KMS-11 (cell line): ENCODE data around the gene MICA.

Experiments
- H2AFZ ChIP-seq: fragments of 200-600 bp; sonication (generic); 2 replicates; pipeline ENCODE4 v1.6.1; 2016; ENCODE audit warnings: antibody characterized with exemption, mixed run types, low read depth
- H3K27ac ChIP-seq: fragments of 200-600 bp; sonication (generic); 2 replicates; pipeline ENCODE4 v1.6.1; 2016; ENCODE audit warnings: mild to moderate bottlenecking, mixed run types
- H3K27me3 ChIP-seq: fragments of 200-600 bp; sonication (generic); 2 replicates; pipeline ENCODE4 v1.6.1; 2017; ENCODE audit warnings: mild to moderate bottlenecking, low read depth, mixed run types, moderate library complexity; ENCODE audit not compliant: insufficient read depth
- H3K36me3 ChIP-seq: fragments of 200-600 bp; sonication (generic); 2 replicates; pipeline ENCODE4 v1.6.1; 2017; ENCODE audit warnings: mild to moderate bottlenecking, mixed run types; ENCODE audit not compliant: insufficient read depth
- H3K4me1 ChIP-seq: fragments of 200-600 bp; sonication (generic); 2 replicates; pipeline ENCODE4 v1.6.1; 2016; ENCODE audit warnings: mild to moderate bottlenecking, low read depth, mixed run types; ENCODE audit not compliant: poor library complexity, severe bottlenecking
- H3K4me2 ChIP-seq: fragments of 200-600 bp; sonication (generic); 2 replicates; pipeline ENCODE4 v1.7.0; 2016; ENCODE audit warnings: mild to moderate bottlenecking, mixed run types
- H3K4me3 ChIP-seq: fragments of 200-600 bp; sonication (generic); IDR thresholded peaks from 2 replicates; pipeline ENCODE4 v1.6.1; 2017; ENCODE audit warnings: low read depth, low read length, mixed read lengths; ENCODE audit not compliant: insufficient read depth
- H3K79me2 ChIP-seq: fragments of 200-600 bp; sonication (generic); 2 replicates; pipeline ENCODE4 v1.6.1; 2016; ENCODE audit warnings: low read depth, mixed run types; ENCODE audit not compliant: insufficient read depth
- H3K9ac ChIP-seq: fragments of 200-600 bp; sonication (generic); 2 replicates; pipeline ENCODE4 v1.6.1; 2016; ENCODE audit warnings: mild to moderate bottlenecking, mixed run types
- H4K20me1 ChIP-seq: fragments of 200-600 bp; sonication (generic); 2 replicates; pipeline ENCODE4 v1.6.1; 2016; ENCODE audit warnings: mild to moderate bottlenecking, mixed run types; ENCODE audit not compliant: insufficient read depth
- CTCF ChIP-seq: fragments of 200-600 bp; sonication (generic); conservative IDR thresholded peaks from 2 replicates; pipeline ENCODE4 v1.6.1; 2017; ENCODE audit warnings: low read depth, mild to moderate bottlenecking, antibody characterized with exemption, low read length, moderate library complexity, mixed read lengths

The MICA gene

GRCh38 chr6:31359581-31359980 is 43.8 kb upstream of the MICA start:
- Histone ChIP-seq H3K9ac (no peak overlapping the region), H3K4me1 (peaks cover 14% of the 10 kb centered on the region), H3K4me2 (no peak overlapping the region), H4K20me1 (no peaks in the 10 kb centered on the region), H3K27me3 (no peaks in the 10 kb centered on the region), H3K36me3 (no peaks in the 10 kb centered on the region), H3K79me2 (no peaks in the 10 kb centered on the region), H3K4me3 (no peak overlapping the region), H3K27ac (no peak overlapping the region), H2AFZ (no peak overlapping the region)
- TF ChIP-seq CTCF = no peak

- Histone ChIP-seq H3K4me2 (no peak overlapping the region), H3K27ac (no peak overlapping the region), H3K4me1 (peaks cover 9% of the 10 kb centered on the region), H3K36me3 (no peaks in the 10 kb centered on the region), H3K27me3 (no peaks in the 10 kb centered on the region), H3K4me3 (no peak overlapping the region), H3K9ac (no peak overlapping the region), H3K79me2 (no peaks in the 10 kb centered on the region), H4K20me1 (no peaks in the 10 kb centered on the region), H2AFZ (no peak overlapping the region)
- TF ChIP-seq CTCF = no peak
Measured at GRCh38 chr6:31362751-31363150, 40.6 kb upstream of the MICA start.

- Histone ChIP-seq H3K36me3 (no peaks in the 10 kb centered on the region), H3K4me3 (no peak overlapping the region), H3K4me2 (no peak overlapping the region), H3K9ac (no peak overlapping the region), H3K27me3 (no peaks in the 10 kb centered on the region), H3K4me1 (peaks cover under 1% of the 10 kb centered on the region), H3K27ac (no peak overlapping the region), H3K79me2 (no peaks in the 10 kb centered on the region), H2AFZ (no peak overlapping the region), H4K20me1 (no peaks in the 10 kb centered on the region)
- no peak for TF ChIP-seq CTCF
Measured at GRCh38 chr6:31363811-31364210, 39.6 kb upstream of the MICA start.

- H2AFZ ChIP-seq = no peak overlapping the region
- no peaks in the 10 kb centered on the region for H3K4me1 ChIP-seq
- no peaks in the 10 kb centered on the region for H3K36me3 ChIP-seq
- no peak overlapping the region for H3K9ac ChIP-seq
- no peak overlapping the region for H3K4me2 ChIP-seq
- no peak for TF ChIP-seq CTCF
- no peak overlapping the region for H3K4me3 ChIP-seq
- no peaks in the 10 kb centered on the region for H4K20me1 ChIP-seq
- H3K27ac ChIP-seq = no peak overlapping the region
- H3K79me2 ChIP-seq = no peaks in the 10 kb centered on the region
- H3K27me3 ChIP-seq = no peaks in the 10 kb centered on the region
Measured at GRCh38 chr6:31365864-31366263, 37.5 kb upstream of the MICA start.
